Limb (tissue), 2 donors: Measurements from ENCODE around the gene VASH2.
"Not testable (repeated sequence)": the region's sequence is repeated elsewhere in the genome, so short reads cannot be mapped to it uniquely, and the experiment has no call there.

Source experiments
- DNase-seq, 2 donors: peaks; one replicate each; pipeline ENCODE4 v3.0.0-alpha.2; 2016; ENCODE audit errors: extremely low spot score in 2 of 2

VASH2 gene

GRCh38 chr1:213020016-213020415 is 69.7 kb downstream of the VASH2 start:
- no peak for DNase-seq

- DNase-seq, result not testable (repeated sequence)
These were observed 76.7 kb downstream of the VASH2 start for GRCh38 chr1:213027024-213027423.

GRCh38 chr1:213032651-213033050 is 82.3 kb downstream of the VASH2 start:
- DNase-seq, result no peak

- DNase-seq, result no peak
These were observed 84.4 kb downstream of the VASH2 start for GRCh38 chr1:213034713-213035112.

- no peak for DNase-seq
These were observed 85.2 kb downstream of the VASH2 start for GRCh38 chr1:213035573-213035972.
